Transverse colon (tissue), 4 donors: ENCODE measurements around the gene CABCOCO1.

Experiments
- EP300 ChIP-seq: sonication (generic); formaldehyde crosslinking; IDR thresholded peaks from one replicate; pipeline ENCODE4 v1.6.1; 2017; ENCODE audit warnings: antibody characterized with exemption, low read depth
- POLR2A ChIP-seq: fragments of 450-650 bp; IDR thresholded peaks from one replicate; pipeline ENCODE4 v1.6.1; 2016; ENCODE audit warnings: antibody characterized with exemption, mild to moderate bottlenecking, moderate library complexity
- POLR2AphosphoS5 ChIP-seq, 3 donors: sonication (generic); formaldehyde crosslinking; IDR thresholded peaks; one replicate each; pipeline ENCODE4 v1.6.1; 2016; ENCODE audit warnings: antibody characterized with exemption in 3 of 3
- TF ChIP-seq, protein P1 (sequence below), 5 experiments: fragments of 200-600 bp in 3 of 5; fragments of 450-650 bp in 2 of 5; sonication (generic) in 3 of 5; IDR thresholded peaks; 1 replicate in 2 of 5; 2 replicates in 3 of 5; pipeline ENCODE4 v1.5.1; 2016 to 2017; ENCODE audit warnings: antibody characterized with exemption in 5 of 5, inconsistent platforms in 3 of 5, mild to moderate bottlenecking in 2 of 5, moderate library complexity in 1 of 5

- TF ChIP-seq, protein P1, sequence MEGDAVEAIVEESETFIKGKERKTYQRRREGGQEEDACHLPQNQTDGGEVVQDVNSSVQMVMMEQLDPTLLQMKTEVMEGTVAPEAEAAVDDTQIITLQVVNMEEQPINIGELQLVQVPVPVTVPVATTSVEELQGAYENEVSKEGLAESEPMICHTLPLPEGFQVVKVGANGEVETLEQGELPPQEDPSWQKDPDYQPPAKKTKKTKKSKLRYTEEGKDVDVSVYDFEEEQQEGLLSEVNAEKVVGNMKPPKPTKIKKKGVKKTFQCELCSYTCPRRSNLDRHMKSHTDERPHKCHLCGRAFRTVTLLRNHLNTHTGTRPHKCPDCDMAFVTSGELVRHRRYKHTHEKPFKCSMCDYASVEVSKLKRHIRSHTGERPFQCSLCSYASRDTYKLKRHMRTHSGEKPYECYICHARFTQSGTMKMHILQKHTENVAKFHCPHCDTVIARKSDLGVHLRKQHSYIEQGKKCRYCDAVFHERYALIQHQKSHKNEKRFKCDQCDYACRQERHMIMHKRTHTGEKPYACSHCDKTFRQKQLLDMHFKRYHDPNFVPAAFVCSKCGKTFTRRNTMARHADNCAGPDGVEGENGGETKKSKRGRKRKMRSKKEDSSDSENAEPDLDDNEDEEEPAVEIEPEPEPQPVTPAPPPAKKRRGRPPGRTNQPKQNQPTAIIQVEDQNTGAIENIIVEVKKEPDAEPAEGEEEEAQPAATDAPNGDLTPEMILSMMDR (IDR thresholded peaks at IDR 0.05): no peak
- TF ChIP-seq POLR2A (no peak), POLR2AphosphoS5 (IDR thresholded peaks at IDR 0.05) (no peak), EP300 (no peak)
Observed at GRCh38 chr10:61682323-61682722, 19.6 kb downstream of the CABCOCO1 start.
